Measurements from ENCODE around the gene PPP6R3.

DNA sequence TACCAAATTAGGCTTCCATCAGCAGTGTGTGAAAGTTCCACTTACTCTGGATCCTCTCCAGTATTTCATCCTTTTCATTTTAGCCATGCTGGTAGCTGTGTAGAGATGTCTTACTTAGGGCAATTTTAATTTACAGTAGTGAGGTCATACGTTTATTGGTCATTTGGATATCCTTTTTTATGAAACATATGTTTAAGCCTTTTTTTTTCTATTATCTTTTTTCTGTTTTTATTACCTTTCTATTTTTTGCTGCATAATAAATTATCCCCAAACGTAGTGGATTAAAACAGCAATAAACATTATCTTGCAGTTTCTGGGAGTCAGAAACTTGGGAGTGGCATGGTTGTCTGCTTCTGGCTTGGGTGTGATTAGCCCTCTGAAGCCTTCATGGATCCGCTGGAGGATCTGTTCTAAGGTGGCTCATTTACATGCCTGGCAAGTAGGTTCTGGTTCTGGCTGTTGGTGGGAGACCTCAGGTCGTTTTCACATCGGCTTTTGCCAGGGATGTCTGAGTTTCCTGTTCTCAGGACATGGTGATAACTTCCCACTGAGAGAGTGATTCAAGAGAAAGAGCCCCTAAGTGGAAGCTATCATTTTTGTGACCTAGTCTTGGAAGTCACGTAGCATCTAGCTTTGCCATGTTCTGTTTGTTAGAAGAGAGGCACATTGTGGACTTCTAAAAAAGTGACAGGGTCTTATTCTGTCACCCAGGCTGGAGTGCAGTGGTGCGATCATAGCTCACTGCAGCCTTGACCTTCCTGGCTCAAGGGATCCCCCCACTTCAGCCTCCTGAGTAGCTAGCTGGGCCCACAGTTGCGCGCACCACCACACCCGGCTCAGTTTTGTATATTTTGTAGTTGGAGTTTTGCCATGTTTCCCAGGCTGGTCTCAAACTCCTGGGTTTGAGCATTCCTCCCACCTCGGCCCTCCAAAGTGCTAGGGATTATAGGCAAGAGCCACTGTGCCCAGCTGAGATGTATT, 38.6 kb downstream of the PPP6R3 start:
- TF ChIP-seq, protein P1, sequence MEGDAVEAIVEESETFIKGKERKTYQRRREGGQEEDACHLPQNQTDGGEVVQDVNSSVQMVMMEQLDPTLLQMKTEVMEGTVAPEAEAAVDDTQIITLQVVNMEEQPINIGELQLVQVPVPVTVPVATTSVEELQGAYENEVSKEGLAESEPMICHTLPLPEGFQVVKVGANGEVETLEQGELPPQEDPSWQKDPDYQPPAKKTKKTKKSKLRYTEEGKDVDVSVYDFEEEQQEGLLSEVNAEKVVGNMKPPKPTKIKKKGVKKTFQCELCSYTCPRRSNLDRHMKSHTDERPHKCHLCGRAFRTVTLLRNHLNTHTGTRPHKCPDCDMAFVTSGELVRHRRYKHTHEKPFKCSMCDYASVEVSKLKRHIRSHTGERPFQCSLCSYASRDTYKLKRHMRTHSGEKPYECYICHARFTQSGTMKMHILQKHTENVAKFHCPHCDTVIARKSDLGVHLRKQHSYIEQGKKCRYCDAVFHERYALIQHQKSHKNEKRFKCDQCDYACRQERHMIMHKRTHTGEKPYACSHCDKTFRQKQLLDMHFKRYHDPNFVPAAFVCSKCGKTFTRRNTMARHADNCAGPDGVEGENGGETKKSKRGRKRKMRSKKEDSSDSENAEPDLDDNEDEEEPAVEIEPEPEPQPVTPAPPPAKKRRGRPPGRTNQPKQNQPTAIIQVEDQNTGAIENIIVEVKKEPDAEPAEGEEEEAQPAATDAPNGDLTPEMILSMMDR (IDR thresholded peaks at IDR 0.05) = no peak
- TF ChIP-seq EP300 (IDR thresholded peaks at IDR 0.05) (no peak), POLR2A (IDR thresholded peaks at IDR 0.05) (no peak)
